HG03108 (cell line): Measurements from ENCODE around the gene CBX4.

Experiments used
- ATAC-seq: cut with Tn5 transposase; IDR thresholded peaks from one replicate; pipeline ENCODE4 v1.9.1; 2021; ENCODE audit warnings: moderate library complexity; ENCODE audit not compliant: unreplicated experiment

Gene CBX4

DNA sequence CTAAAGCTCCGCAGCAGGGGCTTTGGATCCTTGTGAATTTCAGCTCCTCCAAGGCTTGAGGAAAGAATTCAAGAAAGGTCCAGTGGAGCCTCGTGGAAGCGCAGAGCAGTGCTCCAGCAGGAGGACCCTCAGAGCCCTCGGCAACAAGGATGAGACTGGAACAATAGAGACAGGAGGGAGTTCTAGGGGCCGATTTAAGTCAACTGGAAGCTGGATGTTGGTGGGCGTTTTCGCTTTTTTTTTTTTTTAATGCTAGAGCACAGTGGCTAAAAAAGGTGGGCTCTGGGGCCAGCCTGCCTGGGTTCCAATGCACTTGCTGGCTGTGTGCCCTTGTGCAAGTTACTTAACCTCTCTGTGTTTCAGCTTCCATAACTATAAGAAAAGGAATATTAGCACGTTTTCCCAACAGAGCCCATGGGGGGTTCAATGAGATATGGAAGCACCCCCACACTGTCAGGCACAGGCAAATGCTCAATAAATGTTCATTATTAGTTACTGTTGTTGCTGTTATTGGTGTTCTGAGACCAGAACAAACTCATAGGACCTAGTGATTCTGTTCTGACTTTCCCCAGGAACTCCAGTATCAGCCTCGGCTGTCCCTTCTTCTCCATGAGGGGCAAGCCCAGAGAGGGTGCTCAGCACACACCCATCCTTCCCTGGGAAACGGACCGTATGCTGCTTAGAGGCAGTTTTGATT lies 37.1 kb downstream of the CBX4 start:
- ATAC-seq, result no peak

DNA sequence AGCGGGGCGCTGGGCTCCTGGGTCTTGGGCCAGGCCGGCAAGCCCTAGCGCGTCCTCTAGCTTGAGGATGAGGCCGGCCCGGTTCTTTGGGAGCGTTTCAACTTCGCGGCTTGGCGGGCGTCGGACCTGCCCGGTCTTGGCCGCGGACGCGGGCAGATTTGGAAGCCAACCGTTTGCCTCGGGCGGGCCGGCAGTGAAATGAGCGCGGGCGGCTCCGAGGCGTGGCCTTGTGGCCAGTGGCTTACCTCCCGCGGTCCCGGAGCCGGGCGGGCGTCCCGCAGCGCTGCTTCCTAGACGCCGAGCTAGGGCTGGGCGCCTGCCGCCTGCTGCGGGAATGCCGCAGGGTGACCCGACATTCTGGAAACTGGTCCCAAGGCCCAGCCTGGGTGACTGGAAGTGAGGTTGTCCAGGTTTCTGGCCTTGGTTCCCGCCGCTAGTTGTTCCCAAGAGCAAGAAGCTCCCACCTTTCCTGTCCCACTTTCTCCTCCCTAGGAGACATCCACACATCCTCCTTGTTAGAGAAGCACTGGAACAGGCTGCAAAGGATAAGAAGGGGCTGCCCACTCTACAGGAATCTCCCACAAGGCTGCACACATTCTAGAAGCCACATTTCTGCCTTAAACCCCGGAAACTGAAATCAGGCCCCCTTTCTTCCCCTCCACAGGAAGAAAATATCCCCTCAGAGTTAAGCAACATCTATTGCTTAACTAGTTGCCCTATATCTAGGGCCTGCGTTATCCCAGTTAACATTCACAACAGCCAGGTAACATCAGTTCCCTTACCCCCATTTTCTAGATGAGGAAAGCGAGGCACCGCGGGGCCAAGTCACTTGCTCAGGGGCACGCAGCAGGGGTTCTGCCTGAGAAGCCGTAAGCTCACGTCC lies 37.8 kb downstream of the CBX4 start:
- no peak for ATAC-seq

DNA sequence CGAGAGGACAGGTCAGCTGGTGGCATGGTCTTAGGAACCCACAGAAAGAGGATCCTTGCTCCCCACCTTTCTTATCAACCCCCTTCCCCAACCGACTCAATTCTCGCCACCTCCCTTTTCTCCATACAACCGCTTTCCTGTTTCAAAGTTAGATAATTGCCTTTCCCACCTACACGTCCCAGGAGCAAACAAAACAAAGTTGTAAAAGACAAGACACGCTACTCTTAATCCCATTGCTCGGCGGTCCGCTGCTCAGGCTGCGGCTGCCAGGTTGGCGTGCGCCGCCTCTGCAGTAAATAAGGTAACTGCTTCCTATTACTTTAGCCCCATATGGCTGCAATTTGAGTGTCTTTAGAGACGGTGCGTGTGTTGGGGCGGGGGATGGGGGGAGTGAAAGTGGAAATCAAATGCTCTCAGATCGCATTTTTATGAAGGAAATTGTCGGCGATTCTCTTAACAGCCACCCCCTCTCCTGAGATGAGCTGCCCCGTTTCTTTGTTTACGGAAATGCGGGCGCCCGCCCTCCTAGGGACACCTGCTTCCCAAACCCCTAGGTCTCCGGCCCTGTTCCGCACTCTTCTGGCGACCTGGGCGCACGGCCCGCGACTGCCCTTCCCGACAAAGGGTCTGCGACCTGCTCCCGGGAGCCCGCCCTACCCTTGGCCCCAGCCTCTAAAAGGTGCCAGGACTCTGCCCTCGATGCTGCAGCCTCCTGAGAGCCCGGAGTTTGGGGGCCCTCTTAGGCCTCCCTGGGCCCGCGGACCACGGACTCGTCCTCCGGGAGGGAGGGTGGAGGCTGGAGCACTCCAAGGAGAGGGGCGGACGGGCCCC lies 38.7 kb downstream of the CBX4 start:
- no peak for ATAC-seq

DNA sequence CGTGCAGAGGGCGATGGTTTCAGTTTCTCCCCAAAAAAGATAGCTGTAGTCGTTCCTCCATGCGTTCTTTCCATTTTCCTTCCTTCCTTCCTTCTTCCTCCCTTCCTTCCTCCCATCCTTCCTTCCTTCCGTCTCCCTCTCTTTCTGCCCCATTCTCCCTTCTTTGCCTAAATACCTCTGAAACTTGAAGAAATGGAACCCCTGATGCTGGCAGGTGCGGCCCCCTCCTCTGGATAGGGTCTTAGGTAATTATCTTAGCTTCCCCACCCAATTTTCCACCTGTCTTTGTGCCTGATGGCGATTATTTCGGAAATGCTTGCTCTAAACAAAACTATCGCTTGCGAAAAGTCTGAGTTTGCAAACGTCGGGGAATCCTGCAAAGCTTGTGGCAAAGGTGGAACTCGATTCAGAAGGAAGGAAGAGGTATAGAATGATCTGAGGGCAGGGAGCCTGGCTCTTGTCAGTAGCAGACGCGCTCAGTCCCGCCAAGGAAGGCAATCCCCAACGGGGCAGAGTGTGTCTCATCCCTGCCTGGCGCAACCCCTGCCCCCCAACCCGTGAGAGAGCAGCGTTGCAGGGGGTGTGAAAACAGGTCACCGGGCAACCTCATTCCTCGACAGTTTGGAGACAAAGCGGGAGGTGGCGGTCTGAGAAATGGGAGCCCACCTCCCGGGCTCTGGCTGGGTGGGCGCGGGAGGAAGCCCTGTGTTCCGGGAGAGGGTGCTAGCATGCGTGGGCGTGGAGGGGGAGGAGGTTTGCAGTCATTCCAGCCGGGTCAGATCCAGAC lies 39.5 kb downstream of the CBX4 start:
- no peak for ATAC-seq

DNA sequence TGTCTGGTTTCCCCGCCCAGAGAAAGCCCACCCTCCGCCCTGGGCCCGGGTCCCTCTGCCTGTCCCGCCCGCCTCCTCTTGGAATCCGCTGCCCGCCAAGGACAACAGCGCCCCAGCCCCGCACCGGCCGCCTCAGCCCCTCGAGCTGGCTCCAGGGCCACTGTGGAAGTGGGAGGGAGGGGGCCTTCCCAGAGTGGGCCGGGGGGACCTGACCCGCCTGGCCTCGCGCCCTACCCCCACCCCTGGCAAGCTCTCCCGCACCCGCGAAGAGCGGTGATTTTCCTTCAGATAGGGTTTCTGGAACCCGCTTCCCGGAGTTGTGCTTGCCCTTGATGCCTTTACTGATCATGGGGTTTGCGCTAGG lies 40.1 kb downstream of the CBX4 start:
- ATAC-seq, result no peak

DNA sequence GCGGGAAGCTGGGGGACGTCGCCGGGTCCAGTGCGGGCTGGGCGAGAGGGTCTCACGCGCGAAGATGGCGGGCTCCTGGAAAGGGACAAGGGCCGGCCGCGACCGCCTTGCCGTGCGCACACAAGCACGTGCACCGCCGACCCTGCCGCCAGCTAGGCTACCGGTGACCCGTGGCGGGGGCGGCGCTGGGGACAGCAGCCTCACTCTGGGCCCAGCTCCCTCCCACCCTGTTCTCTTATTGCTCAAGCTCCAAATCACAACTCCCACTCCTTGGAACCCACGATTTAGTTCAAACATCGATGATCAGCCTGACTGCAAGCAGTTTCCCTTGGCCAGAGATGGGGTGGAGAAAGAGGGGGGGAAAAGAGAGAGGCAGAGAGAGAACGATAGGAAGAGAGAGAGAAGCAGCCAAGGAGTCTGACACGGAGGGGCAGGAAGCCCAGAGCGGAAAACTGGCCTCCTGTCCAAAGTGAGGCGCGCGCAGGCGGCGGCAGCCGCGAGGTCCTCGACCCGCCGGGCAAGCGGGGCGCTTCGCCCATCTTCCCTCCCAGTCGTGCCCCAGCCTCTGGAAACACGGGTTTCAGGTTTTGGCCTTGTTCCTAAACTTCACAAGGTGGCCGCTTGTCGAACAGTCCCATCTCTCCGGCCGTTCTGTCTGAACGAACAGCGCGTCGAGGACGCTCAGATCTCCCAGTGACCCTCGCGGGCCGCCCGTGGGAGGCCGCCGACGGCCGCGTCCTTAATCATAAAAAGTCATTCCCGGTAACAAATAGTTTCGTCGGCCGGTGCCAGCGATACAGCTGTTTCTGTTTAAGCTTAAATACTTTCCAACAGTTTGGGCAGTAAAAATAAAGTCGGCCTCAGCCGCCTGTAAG lies 40.7 kb downstream of the CBX4 start:
- ATAC-seq, result no peak

DNA sequence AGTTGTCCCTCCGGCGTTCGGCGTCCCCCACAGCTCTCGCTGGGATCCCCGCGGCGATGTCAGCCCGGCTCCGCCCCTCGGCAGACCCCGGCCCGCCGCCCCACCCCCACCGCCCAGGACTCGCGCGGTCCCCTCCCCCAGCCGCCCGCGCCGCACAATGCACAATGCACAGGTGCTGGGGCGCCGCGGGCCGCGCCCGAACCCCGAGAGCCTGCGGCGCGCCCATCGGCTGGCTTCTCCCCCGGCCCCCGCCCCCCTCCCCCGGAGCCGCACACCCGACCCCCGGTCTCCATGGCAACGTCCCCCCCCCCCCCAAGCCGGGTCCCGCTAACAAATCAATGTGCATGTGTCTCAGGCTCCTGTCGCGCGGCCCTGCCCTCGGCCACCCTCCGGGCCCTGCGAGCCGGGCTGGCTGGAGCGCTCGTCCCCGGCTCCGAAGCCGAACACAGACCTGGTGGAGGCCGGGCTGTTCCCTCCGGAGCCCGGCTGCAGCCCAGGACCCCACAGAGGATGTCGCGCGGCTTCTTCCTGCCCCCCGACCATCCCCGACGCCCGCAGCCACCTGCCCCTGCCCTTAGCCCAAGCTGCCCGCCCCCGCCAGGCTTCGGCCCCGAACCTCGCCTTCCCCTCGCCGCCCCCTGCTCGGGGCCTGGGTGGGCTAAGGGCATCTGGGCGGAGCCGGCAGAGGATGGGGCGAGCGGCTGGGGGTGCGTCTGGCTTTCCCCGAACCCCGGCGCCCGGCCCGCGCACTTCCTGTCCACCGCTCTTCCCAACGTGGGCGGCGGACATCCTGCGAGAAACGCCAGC lies 41.5 kb downstream of the CBX4 start:
- peak; percentile 5 for ATAC-seq

DNA sequence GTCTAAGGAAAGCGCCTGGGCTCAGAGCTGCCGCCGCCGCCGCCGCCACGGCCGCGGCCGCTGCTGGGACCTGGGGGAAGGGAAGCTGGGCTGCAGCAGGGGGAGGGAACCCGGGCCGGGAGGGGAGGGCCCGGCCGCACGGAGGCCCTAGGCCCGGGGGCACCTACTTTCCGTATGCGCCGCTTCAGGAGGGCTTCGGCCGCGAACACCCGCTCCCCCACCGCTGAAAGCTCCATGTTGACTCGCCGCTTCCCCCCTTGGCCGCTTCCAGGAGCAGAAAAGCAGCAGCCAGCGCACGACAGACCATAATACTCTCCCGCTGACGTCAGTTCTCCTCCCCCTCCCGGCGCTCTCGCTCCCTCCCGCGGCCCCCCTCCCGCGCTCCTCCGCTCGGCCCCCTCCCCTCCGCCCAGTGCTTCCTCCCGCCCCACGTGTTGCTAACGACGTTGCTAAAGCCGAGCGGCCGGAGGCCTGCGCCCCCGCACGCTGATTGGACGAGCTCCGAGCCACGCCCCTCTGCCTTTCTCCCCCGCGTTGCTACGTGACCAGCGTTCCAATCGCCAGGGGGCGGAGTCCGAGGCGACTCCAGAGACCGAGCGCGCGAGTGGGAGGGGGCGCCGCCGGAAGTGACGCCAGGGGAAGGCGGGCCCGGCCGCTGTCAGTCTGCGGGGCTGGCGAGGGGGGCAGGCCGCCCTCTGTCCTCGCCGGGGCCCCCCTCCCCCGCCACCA lies 42.3 kb downstream of the CBX4 start, which contains the start of gene CBX8:
TSS of gene CBX8 (minus strand) at position 315 of the 729 bp plus-strand sequence. CDS start at position 236, 79 bp downstream.
- ATAC-seq, result peak; percentile 91

DNA sequence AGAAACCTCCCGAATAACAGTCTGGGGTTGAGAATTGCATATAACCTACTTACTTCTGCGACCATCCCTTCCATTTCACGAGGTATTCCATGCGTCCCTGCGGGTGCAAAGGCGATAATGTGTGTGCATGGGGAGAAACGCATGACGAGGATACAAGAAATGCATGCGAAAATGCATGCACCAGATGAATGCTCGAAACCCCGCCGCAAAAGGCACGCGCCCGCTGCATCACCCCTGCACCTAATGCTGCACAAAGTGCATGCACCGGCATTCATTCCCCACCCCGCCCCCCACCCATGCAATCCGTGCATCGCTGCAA lies 42.8 kb downstream of the CBX4 start:
- no peak for ATAC-seq

DNA sequence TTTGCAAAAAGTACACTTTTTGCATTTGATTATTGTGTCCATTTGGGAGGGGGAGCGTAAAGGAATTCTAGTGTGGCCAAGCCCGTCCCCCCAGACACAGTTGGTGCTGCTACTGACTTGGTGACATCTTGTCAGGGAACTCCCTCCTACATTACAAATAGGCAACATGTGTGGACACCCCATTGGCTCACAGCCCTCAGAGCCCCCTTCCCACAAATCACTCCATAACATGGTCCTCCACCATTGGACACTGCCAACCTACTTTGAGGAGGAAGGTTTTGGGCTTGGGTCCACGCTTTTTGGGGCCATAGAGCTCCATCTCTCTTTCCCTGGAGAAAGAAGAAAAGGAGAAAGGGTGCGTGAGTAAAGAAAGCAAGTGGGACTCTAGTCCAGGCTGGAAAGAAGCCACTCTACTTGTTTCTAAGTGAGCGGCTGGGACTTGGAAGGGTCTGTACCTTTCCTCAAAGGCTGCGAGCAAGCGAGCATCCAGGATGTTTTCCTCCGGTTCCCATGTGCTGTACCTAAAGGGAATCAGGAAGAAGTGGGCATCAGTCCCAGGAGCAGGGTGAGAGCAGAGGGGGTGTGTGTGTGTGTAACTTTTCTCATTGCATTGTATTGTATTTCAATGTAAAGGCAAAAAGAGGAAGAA lies 43.3 kb downstream of the CBX4 start:
- ATAC-seq, result no peak

DNA sequence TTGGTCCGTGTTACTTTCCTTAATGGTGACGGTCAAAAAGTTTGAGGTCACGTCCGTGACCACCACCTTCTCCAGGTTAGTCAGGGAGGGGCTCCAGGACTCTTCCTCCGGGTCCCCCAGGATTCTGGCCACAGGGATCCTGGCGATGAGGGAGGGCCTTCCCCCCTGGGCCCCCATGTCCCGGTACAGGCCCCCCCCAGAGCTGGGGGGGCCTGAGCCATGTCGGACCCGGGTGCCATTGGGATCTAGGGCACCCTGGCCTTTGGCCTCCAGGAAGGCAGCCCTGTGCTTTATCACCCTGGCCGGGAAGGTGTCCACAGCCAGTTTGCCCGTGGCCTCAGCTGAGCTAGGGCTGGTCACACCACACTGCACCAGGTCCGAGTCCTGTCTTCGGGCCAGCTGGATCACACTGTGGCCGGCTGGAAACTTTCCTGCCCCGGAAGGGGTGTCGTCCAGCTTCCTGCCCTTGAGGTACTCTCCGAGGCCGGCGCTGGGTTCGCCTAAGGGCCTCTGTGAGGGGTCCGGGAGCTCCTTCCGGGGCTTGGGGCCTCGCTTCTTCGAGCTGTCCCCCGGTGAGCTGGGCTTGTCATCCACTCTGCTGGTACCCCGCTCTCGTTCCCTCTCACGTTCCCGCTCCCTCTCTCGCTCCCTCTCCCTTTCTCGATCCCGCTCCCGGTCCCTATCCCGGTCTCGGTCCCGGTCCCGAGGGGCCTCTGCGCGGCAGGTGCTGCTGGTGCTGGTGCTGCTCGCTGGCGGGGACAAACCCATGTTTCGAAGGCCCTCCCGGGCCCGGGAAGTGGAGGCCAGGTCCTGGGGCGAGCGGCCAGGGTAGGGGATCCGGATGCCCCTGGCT lies 44.4 kb downstream of the CBX4 start:
- no peak for ATAC-seq

DNA sequence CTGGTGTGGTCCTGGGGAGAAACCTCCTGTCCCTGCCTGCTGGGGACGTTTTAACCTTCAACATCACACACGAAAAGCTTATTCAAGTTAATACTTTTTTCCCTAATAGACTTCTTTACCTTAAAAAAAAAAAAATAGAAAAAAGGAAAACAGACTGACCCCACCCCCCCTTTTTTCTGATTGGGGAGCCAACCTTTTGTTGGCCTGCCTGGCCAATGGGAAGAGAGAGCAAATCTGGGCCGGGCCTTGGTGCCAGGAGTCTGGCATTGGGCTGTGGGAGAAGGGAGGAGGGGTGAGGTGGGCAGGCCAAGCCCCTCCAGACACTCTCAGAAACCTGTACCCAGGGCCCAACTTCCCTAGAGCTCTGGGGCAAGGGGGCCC lies 45.3 kb downstream of the CBX4 start:
- ATAC-seq, result no peak

DNA sequence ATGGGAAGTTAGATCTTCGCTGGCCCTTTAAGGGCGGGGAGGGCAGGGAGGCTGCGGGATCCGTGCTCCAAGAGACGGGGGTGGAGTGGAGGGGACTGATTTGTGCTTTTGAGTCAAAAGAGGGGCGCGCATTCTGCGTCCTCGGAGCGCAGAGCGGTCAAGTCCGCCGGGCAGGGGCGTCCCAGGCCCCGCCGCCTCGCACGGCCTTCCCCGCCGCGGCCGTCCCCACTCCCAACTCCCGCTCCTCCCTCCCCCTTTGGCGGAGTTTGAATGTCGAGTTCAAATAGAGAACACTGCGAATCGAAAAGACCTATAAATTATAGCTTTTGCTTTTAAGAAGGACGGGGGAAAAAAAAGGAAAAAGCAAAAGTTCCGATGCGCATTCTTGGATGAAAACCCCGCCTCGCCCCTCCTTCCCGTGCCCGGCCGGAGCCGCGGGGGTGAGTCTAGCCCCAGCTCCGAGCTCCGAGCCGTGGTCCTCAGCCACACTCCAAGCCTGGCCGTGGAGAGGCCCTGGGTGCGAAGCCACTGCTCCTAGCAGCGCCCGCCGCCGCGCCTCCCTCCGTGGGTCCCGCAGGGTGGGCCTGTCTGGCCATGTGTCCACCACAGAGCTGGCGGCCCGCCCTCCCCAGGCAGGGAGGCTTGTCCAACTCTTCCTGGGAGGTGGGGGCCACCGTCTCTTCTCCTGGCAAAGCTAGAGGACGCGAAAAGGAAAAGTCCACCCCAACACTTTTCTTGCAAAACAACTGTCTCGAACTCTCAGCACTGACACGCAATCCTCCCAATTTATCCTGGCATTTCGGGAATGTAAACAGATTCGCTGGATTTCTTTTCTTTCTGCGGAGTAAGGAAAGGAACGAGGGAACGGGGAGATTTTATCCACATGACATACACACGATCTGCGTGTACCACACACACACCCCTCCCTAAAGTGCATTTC lies 46.0 kb downstream of the CBX4 start:
- ATAC-seq, result no peak

DNA sequence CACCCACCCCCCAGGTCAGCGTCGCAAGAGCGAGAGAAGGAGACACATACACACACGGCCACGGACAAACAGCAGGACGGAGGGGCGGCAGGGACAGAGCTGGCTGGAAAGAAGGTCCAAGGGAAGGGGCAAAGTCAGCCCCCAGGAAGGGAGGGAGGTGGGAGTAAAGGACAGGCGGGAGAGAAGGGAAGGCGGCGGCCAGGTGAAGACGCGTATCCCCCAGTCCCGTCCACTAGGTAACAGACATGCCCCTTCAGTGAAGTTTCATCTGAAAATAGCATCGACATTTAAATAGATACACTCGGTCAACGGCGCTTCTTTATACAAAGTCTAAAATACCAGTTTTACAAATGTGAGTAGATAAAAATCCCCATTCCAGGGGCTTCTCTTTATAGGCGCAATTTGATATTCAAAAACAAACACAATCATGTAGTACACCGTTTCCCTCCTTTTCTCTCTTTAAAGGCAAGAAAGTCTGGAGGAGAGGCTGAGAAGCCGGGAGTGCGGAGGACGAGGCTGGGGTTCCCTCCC lies 46.8 kb downstream of the CBX4 start:
- no peak for ATAC-seq

DNA sequence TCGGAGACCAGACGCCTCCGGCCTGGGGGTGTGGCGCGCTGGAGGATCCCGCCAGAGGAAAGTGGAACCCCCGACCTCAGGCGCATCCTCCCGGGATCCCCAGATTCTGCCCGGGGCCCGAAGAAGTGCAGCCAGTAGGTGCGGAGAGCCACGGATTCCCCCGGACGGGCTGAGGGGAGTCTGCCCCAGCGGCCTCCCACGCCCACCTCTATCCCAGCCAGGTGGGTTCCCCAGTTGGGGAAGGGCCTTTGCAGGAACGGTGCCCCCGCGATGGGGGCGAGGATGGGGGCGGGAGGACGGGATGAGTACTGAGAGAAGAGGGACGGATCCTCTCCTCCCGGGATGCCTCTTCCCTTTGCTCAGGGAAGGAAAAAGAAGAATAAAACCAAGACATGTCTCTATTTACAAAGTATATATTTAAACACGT lies 47.5 kb downstream of the CBX4 start:
- ATAC-seq, result no peak
